Upper lobe of left lung (tissue), 4 donors: ENCODE measurements around the gene PRDM4.

Experiments used
- CTCF ChIP-seq, 6 experiments: fragments of 450-650 bp in 4 of 6; fragments of 200-600 bp in 2 of 6; sonication (generic) in 2 of 6; IDR thresholded peaks; one replicate each; pipeline ENCODE4 v1.5.1; 2016 to 2019; ENCODE audit warnings: antibody characterized with exemption in 6 of 6
- EP300 ChIP-seq, 4 donors: sonication (generic); formaldehyde crosslinking; IDR thresholded peaks; one replicate each; pipeline ENCODE4 v1.5.1; 2017; ENCODE audit warnings: antibody characterized with exemption in 4 of 4, control low read depth in 2 of 4
- POLR2A ChIP-seq, 4 donors: fragments of 450-650 bp; IDR thresholded peaks; one replicate each; pipeline ENCODE4 v1.5.1; 2016 to 2017; ENCODE audit warnings: antibody characterized with exemption in 4 of 4, mild to moderate bottlenecking in 2 of 4
- POLR2AphosphoS5 ChIP-seq, 2 donors: sonication (generic); formaldehyde crosslinking; IDR thresholded peaks; one replicate each; pipeline ENCODE4 v1.5.1; 2017; ENCODE audit warnings: antibody characterized with exemption in 2 of 2

- no peak for TF ChIP-seq POLR2A (IDR thresholded peaks at IDR 0.05)
- TF ChIP-seq CTCF (IDR thresholded peaks at IDR 0.05) = no peak
- TF ChIP-seq EP300 (IDR thresholded peaks at IDR 0.05) = no peak
- no peak for TF ChIP-seq POLR2AphosphoS5 (IDR thresholded peaks at IDR 0.05)
Measured at GRCh38 chr12:107801150-107801549, 40.2 kb upstream of the PRDM4 start.
